Eye (tissue), 1 donor: ENCODE results near the gene MRPL55.

Experiments
- DNase-seq: peaks from one replicate; pipeline ENCODE4 v3.0.0-alpha.2; 2015

MRPL55 gene

GRCh38 chr1:228066891-228067654 lies 42.0 kb downstream of the MRPL55 start:
- DNase-seq = no peak

GRCh38 chr1:228066416-228066815 lies 42.7 kb downstream of the MRPL55 start:
- DNase-seq = no peak

- DNase-seq = no peak
Measured at GRCh38 chr1:228065543-228066347, 43.4 kb downstream of the MRPL55 start.

- no peak for DNase-seq
Measured at GRCh38 chr1:228064741-228065542, 44.2 kb downstream of the MRPL55 start.

- DNase-seq = no peak
Measured at GRCh38 chr1:228064296-228064695, 44.8 kb downstream of the MRPL55 start.

GRCh38 chr1:228063251-228064191 lies 45.6 kb downstream of the MRPL55 start:
- no peak for DNase-seq

GRCh38 chr1:228062812-228063211 lies 46.3 kb downstream of the MRPL55 start:
- DNase-seq = no peak

GRCh38 chr1:228062085-228062791 lies 46.9 kb downstream of the MRPL55 start:
- DNase-seq = no peak

GRCh38 chr1:228061411-228062084 lies 47.6 kb downstream of the MRPL55 start:
- DNase-seq = no peak

GRCh38 chr1:228060458-228061190 lies 48.5 kb downstream of the MRPL55 start:
- DNase-seq = no peak

GRCh38 chr1:228059634-228060457 lies 49.3 kb downstream of the MRPL55 start:
- DNase-seq = peak; percentile 60

- DNase-seq = no peak
Measured at GRCh38 chr1:228058949-228059633, 50.0 kb downstream of the MRPL55 start.

GRCh38 chr1:228058172-228058948 lies 50.7 kb downstream of the MRPL55 start:
- DNase-seq = no peak
